GM21576 (cell line): ENCODE measurements around the gene MS4A8.
"Not testable (repeated sequence)": the region's sequence is repeated elsewhere in the genome, so short reads cannot be mapped to it uniquely, and the experiment has no call there.

Source experiments
- ATAC-seq: cut with Tn5 transposase; IDR thresholded peaks from one replicate; pipeline ENCODE4 v1.9.1; 2021; ENCODE audit warnings: mild to moderate bottlenecking, moderate library complexity; ENCODE audit not compliant: unreplicated experiment

MS4A8 gene, protein sequence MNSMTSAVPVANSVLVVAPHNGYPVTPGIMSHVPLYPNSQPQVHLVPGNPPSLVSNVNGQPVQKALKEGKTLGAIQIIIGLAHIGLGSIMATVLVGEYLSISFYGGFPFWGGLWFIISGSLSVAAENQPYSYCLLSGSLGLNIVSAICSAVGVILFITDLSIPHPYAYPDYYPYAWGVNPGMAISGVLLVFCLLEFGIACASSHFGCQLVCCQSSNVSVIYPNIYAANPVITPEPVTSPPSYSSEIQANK

DNA sequence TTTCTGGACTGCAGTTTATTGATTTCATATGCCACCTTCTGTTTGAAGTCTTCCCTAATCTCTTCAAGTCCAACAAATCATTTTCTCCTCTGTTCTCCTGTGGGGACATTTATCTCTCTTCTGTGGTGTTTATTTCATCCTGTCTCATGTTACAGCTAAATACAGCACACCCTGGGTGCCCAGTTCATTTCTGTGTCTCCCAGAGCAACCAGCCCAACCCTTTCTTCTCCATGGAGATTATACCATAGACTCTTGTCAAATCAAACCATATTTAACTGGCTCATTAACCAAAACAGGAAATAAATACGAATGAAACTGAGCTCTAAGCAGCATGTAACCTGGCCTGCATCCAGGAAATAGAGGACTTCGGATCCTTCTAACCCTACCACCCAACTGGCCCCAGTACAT is at the start of gene MS4A8:
MS4A8 (plus strand) TSS at position 329 of the 408 bp plus-strand sequence. CDS start 1,249 bp downstream, outside the sequence.
- ATAC-seq, result no peak

DNA sequence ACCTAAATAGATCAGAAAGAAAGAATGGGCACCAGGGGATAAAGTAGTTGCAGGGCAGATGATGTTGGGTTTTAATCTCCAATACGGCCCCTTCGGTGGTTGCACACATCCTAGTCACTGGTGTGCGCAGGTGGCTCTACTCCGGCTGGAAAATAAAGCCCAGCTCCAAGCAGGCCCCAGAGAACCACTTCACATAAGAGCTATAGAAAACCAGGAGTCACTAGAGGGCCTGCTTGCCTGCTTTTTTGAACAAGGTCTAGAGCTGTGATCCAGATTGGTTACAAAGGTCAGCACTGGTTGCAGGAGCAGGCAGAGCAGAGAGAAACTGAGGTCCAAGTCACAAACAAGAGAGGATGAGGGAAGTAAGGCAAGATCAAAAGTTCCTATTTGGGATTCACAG is 41.5 kb upstream of the MS4A8 start:
- ATAC-seq, result no peak

GRCh38 chr11:60658409-60658808 is 41.0 kb upstream of the MS4A8 start:
- no peak for ATAC-seq

DNA sequence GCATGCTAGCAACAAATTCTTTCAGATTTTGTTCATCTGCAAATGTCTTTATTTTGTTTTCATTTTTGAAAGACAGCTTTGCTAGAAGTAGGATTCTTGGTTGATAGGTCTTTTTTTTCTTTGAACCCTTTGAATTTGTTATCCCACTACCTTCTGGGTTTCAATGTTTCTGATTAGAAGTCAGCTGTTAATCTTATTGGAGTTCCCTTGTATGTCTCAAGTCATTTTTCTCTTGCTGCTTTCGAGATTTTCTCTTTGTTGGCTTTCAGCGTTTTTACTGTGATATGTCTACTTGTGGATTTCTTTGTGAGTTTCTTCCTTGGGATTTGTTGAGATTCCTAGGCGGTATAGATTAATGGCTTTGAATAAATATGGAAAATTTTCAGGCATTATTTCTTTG is 27.2 kb upstream of the MS4A8 start:
- ATAC-seq, result no peak

- not testable (repeated sequence) for ATAC-seq
Observed at GRCh38 chr11:60678231-60678630, 21.2 kb upstream of the MS4A8 start.

GRCh38 chr11:60679879-60680278 is 19.5 kb upstream of the MS4A8 start:
- ATAC-seq, result no peak

DNA sequence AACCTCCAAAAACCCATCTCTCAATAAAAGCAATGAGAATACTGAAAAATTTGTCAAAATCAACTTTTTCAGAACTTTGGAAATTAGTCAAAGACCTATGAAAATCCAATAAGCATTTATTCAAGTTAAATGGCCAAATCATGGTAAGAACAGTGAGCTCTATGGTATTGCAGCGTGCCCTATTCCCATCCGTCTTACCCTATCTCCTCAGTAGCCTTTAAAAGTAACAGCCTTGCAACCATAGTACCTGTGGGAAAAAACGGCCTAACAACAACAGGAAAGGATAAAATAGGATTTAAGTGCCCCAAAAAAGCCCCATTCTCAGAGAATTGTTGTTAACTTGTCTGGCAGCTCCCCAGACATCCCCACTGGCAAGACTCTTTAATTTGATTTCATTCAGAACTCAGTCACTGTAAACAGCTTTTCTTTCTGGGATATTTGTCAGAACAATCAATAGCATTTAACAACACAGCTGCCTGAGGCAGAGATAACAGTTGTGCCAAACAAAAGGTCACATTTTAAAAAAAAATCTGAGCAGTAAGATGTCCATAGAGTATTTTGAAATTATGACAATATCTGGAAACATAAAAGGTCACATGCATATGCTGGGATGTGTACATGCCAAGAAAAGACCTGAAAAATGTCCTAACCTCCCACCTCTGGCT is 18.8 kb upstream of the MS4A8 start:
- no peak for ATAC-seq

DNA sequence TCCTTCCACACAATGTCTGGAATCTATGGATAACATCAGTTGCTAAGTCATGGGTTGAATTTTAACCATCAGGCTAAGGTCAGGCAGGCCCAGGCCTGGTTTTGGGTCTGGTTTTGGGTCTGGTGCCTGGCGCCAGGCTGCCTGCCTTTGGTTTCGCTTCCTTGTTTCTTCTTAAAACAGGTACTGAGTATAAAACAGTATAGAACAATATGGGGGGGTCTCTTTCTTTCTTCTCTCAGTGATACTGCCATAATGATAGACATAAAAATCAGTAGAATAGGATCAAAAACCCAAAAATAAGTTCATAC is 14.9 kb upstream of the MS4A8 start:
- ATAC-seq, result peak; percentile 40

- ATAC-seq, result no peak
Observed at GRCh38 chr11:60691661-60692060, 7.8 kb upstream of the MS4A8 start.

DNA sequence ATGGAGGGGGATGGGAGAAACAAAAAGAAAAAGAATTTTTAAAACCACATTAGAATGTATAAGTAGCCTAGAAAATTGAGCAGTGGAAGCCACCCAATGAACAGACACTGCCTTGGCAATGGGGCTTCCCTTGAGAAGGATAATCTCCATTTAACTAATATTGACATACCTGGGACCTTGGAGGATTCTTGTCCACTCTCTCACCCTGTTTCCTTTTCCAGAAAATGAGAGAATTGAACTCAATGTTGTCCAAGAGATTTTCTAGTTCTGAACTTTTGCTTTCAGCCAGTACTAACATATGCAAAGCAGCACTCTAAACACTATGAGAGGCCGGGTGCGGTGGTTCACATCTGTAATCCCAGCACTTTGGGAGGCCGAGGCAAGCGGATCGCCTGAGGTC is 524 bp downstream of the MS4A8 start:
- ATAC-seq, result no peak

GRCh38 chr11:60700689-60701468 is 1.5 kb downstream of the MS4A8 start:
- ATAC-seq, result no peak

DNA sequence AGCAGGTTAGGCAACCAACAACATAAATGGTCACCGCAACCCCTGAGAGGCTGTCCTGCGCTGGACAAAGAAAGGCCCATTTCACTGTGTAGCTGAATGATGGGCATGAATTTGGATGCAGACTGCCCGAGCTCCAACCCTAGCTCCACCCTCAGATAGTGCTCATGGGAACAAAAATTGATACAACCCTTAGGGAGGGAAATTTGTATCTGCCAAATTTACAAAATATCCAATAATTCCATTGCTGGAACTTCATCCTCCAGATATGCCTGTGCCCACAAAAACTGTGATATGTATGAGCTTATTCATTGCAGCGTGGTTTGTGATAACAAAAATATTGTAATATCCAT is 2.0 kb downstream of the MS4A8 start:
- ATAC-seq, result no peak

DNA sequence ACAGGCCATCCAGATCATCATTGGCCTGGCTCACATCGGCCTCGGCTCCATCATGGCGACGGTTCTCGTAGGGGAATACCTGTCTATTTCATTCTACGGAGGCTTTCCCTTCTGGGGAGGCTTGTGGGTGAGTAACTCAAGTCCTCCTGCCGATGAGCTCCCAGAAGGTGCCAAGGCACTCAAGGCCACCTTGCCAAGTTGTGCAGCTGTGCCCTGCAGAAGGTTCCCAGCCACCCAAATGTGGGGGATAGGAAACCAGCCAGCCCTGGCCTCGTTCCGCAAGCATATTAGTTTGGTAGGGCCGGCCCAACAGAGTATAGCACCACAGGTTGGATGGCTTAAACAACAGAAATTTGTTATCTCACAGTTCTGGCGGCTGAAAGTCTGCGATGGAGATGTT is 4.0 kb downstream of the MS4A8 start:
- no peak for ATAC-seq

GRCh38 chr11:60705895-60706294 is 6.5 kb downstream of the MS4A8 start:
- no peak for ATAC-seq

- ATAC-seq, result no peak
Observed at GRCh38 chr11:60706931-60707330, 7.5 kb downstream of the MS4A8 start.

- no peak for ATAC-seq
Observed at GRCh38 chr11:60710482-60710881, 11.1 kb downstream of the MS4A8 start.

- ATAC-seq, result no peak
Observed at GRCh38 chr11:60711276-60711675, 11.9 kb downstream of the MS4A8 start.

DNA sequence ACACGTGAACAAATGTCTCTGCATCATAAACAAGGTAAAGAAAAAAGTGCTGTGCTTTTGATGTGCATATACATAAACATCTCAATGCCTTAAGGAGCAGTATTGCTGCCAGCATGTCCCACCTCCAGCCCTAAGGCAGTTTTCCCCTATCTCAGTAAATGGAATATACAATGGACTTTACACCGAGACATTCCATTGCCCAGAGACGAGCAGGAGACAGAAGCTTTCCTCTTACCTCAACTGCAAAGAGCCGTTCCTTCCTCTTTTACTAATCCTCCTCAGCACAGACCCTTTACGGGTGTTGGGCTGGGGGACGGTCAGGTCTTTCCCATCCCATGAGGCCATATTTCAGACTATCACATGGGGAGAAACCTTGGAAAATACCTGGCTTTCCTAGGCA is 14.0 kb downstream of the MS4A8 start:
- ATAC-seq, result not testable (repeated sequence)

GRCh38 chr11:60717956-60718355 is 18.5 kb downstream of the MS4A8 start:
- ATAC-seq, result no peak

GRCh38 chr11:60718524-60719316 is 19.3 kb downstream of the MS4A8 start:
- no peak for ATAC-seq

- no peak for ATAC-seq
Observed at GRCh38 chr11:60719391-60719790, 20.0 kb downstream of the MS4A8 start.
